Heart right ventricle (tissue), 16 donors: ENCODE results near the gene TANGO2. TPM values are rescaled to one million over a fixed set of nuclear protein-coding genes. Genes with fewer than 3 reads are reported as not detected.

Experiments
- ATAC-seq, 8 donors: fragments of 200-7000 bp; cut with Tn5 transposase; one replicate each; pipeline ENCODE4 v1.9.1; 2020; ENCODE audit warnings: mild to moderate bottlenecking in 8 of 8, moderate library complexity in 8 of 8, moderate number of reproducible peaks in 1 of 8
- DNase-seq, 2 donors: peaks; one replicate each; pipeline ENCODE4 v3.0.0-alpha.2; 2020
- H3K27ac ChIP-seq, 10 donors: fragments of 200-600 bp; sonication (generic) in 2 of 10; one replicate each; pipeline versions ENCODE4 v1.5.0 to v1.8.0; 2020 to 2022; ENCODE audit warnings: mild to moderate bottlenecking in 3 of 10
- H3K27me3 ChIP-seq, 7 donors: fragments of 200-600 bp; one replicate each; pipeline ENCODE4 v1.8.0; 2021 to 2022; ENCODE audit warnings: mild to moderate bottlenecking in 2 of 7
- H3K36me3 ChIP-seq, 9 donors: fragments of 200-600 bp; sonication (generic) in 1 of 9; one replicate each; pipeline versions ENCODE4 v1.5.0 to v1.8.0; 2020 to 2022; ENCODE audit warnings: mild to moderate bottlenecking in 2 of 9
- H3K4me1 ChIP-seq, 9 donors: fragments of 200-600 bp; sonication (generic) in 1 of 9; one replicate each; pipeline versions ENCODE4 v1.5.0 to v1.8.0; 2020 to 2022; ENCODE audit warnings: mild to moderate bottlenecking in 4 of 9
- H3K4me3 ChIP-seq, 10 donors: fragments of 200-600 bp; sonication (generic) in 2 of 10; one replicate each; pipeline versions ENCODE4 v1.5.0 to v1.8.0; 2020 to 2022; ENCODE audit warnings: mild to moderate bottlenecking in 7 of 10, moderate library complexity in 2 of 10
- H3K9me3 ChIP-seq, 11 donors: fragments of 200-600 bp in 10 of 11; sonication (generic) in 2 of 11; one replicate each; pipeline versions ENCODE4 v1.5.0 to v1.8.0; 2013 to 2022; ENCODE audit warnings: mild to moderate bottlenecking in 2 of 11, control low read depth in 1 of 11, moderate library complexity in 1 of 11
- WGBS, 2 donors: extraction: QIAGEN DNeasy Blood & Tissue Kit; methylation state at CpG; one replicate each; pipeline ENCODE4 v1.1.7; 2013; ENCODE audit warnings: inconsistent platforms in 1 of 2; 5-methylcytosine and 5-hydroxymethylcytosine counted together
- intact Hi-C, 10 donors: fragments of 100-400 bp; cut with DNase I; formaldehyde crosslinking; loops; one replicate each; pipeline versions ENCODE4 v1.11.1 to v1.14.2; 2022
- polyA plus RNA-seq, 2 donors: library from polyadenylated mRNA; stranded (reverse); fragments of 200-250 nt; gene quantifications; one replicate each; pipeline ENCODE4 v1.2.3, GENCODE V29; 2013
- total RNA-seq, 10 donors: library from RNA; stranded (reverse); fragmentation: NEBNext Ultra II Directional in 3 of 10; extraction: Animal tissue kit (Norgen Biotek cat#: 25700) in 3 of 10; gene quantifications; one replicate each; pipeline versions ENCODE4 v1.2.1 to v1.2.4, GENCODE V29; 2021 to 2023
- TF ChIP-seq, protein P1 (sequence below), 9 donors: fragments of 200-600 bp; sonication (generic) in 2 of 9; IDR thresholded peaks; one replicate each; pipeline versions ENCODE4 v1.5.0 to v1.8.0; 2021 to 2022; ENCODE audit warnings: antibody characterized with exemption in 9 of 9, mild to moderate bottlenecking in 5 of 9, moderate library complexity in 1 of 9
- donor health status: Arrhythmogenic right ventricular cardiomyopathy.
- donor health status: ischemic (EF 13 %, LVEDD 7.1; RV severe dilation, severe dysfunction).
- donor health status: healthy with polysubstance abuse.
- donor health status: DM: no; HTN: yes; CAD: no.
- donor health status: DM: no; HTN: no; CAD: no.
- donor health status: ischemic (EF 25% LVEDD 6.9; RV normal size, moderate dysfunction).
- donor health status: ischemic (EF 25% LVEDD 5.7; RV mildly dilated, moderate dysfunction).
- donor health status: healthy.
- donor health status: DM: yes; HTN: yes; CAD: no.
- donor health status: Ischemic cardiomyopathy.
- donor health status: ischemic (EF 35%, LVEDD 5.7; RV mildly dilated, moderate dysfunction).
- donor health status: nonischemic (EF 11% LVEDD 7.7; RV severe dilation, severe dysfunction).
- donor health status: DM: yes; HTN: yes; CAD: no.
- donor health status: PGD.
- donor health status: ischemic (EF 29% LVEDD 5.4; RV normal size, mild dysfunction).
- donor health status: nonischemic (EF 23%, LVEDD 6.1; RV moderate dilation, normal function).

The TANGO2 gene
- total and polyA plus RNA-seq, 12 donors, result 34.1 to 139 (median 81.0) TPM

DNA sequence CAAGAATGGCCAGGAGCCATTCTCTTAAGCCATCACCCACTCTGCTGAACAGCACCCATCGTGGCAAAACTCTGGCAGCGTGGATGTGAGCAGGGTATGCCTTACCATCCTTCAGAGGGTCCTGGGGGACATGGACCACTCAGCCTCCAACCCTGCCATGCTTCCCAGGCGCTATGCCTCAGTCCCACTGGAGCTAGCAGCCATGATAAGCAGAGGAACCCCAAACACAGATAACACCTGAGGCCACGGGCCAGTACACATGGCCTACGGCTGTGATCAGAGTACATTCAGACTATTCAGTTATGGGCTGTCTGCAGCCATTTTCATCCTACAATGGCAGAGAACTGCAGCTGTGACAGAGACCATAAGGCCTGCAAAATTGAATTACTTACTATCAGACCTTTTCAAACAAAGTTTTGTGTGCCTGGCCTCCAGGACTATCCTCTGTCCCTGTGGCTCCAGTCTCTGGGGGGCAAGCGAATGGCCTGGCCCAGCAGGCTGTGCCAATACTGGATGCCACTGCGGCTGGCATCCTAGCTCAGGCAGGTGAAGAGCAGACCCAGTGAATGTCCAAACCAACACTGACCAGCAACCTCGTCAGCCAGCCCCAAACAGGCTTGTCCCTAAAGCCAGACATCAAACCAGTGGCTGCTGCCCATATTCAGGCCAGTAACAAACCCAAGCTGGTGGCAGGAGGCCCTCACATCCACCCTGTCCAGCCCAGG lies 11.2 kb upstream of the TANGO2 start:
- ATAC-seq, result no peak

DNA sequence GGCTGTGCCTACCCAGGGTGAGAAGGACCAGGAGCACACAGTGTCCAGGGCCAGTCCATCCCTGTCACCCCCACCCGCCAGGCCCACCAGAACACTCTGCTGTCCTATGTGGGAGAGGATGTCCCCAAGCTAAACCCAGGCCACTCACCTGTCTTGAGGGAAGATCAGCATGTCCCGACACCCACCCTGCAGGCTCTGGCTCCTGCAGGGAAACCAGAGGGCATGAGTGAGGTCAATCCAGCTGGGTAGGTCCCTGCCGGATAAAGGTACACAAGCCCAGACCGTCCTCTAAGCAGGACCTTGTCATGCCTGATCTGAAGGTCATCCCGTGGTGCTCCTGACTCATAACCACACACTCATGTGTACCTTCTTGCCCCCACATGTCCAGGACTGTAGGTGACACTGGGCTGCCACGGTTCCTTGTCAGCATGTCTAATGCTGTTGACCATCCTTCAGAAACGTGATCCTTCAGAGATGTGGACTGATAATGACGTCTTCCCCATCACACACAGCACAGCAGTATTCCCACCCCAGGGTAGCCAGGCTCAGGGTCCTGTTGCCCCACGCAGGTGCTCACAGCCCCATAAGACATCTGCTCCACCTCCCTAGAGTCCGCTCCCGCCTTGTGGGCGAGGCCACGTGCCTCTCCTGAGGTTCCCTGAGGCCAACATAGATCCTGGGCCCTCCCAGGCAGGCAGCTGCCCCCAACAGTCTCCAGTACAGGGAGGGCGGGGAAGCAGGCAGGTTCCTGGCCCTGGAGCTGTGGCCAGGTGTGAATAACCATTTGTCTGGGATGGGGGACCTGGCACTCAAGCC lies 10.4 kb upstream of the TANGO2 start:
- DNase-seq (no peak), ATAC-seq (peak in 3 of 8 donors; percentile 12 to 45 (median 27))
- TF ChIP-seq, protein P1, sequence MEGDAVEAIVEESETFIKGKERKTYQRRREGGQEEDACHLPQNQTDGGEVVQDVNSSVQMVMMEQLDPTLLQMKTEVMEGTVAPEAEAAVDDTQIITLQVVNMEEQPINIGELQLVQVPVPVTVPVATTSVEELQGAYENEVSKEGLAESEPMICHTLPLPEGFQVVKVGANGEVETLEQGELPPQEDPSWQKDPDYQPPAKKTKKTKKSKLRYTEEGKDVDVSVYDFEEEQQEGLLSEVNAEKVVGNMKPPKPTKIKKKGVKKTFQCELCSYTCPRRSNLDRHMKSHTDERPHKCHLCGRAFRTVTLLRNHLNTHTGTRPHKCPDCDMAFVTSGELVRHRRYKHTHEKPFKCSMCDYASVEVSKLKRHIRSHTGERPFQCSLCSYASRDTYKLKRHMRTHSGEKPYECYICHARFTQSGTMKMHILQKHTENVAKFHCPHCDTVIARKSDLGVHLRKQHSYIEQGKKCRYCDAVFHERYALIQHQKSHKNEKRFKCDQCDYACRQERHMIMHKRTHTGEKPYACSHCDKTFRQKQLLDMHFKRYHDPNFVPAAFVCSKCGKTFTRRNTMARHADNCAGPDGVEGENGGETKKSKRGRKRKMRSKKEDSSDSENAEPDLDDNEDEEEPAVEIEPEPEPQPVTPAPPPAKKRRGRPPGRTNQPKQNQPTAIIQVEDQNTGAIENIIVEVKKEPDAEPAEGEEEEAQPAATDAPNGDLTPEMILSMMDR (IDR thresholded peaks at IDR 0.05), result no peak
- Histone ChIP-seq H3K27me3 (peaks cover 0 to 6% (median 0%) of the 10 kb centered on the region in 7 donors), H3K36me3 (no peaks in the 10 kb centered on the region), H3K4me3 (no peak overlapping the region), H3K4me1 (peaks cover 0 to 37% (median 14%) of the 10 kb centered on the region in 9 donors), H3K9me3 (no peaks in the 10 kb centered on the region), H3K27ac (peak overlapping the region in 1 of 10 donors; percentile 35)
- intact Hi-C loops, result no loop called here
- 77 to 78% methylated on average over 14 of the region's 14 CpGs for WGBS, 2 donors

More for the DNA sequence above, 11.2 kb upstream of the TANGO2 start:
- no peaks in the 10 kb centered on the region for H3K27me3 ChIP-seq
- no peak for DNase-seq
- H3K36me3 ChIP-seq, result no peaks in the 10 kb centered on the region
- H3K9me3 ChIP-seq, result peaks cover 0 to 2% (median 0%) of the 10 kb centered on the region in 11 donors
- TF ChIP-seq, protein P1 (IDR thresholded peaks at IDR 0.05), result no peak
- peaks cover 0 to 30% (median 11%) of the 10 kb centered on the region in 9 donors for H3K4me1 ChIP-seq
- no peak overlapping the region for H3K27ac ChIP-seq
- no peak overlapping the region for H3K4me3 ChIP-seq
- intact Hi-C loops, result no loop called here
- 92 to 96% methylated on average over 8 of the region's 8 CpGs for WGBS, 2 donors

DNA sequence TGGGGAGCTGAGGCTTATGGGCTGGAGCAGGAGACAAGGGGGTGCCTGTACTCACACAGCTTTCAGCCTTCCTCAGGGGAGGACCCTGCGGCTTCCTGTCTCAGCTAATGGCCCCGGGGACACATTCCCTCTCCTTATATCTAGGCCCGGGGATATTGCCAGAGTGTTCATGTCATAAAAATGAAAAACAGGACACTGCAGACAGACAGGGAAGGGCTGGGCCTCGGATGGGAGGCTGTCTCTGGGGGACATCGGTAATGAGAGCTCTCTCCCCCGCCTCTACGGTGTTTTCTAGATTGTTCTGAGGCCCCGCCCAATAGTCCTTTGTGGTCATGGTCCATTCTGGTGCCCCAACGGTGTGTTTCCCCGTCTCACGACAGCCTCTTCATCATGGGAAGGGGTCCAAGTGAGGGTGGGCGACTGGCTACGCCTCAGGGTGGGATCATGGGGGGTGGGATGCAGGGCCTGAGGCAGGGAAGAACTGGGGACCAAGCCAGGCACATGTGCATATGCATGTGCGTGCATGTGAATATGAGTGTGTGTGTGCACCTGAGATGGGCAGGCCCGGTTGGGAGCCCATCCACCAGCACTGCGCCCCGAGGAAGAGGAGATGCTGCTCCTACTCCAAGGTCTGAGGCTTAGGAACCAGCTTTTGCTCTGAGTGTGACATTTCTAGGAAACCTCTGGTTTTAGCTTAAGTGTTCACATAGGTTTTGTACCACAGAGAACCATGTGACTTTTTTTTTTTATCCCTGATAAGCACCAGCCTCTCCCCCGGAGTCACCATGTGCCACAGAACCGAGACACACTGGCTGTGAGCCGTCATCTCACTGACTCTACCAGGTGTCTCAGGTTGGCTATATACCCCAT lies 9.6 kb upstream of the TANGO2 start:
- DNase-seq, result no peak

More for the DNA sequence above, 9.6 kb upstream of the TANGO2 start:
- WGBS, 2 donors, result 68 to 76% methylated on average over 20 of the region's 20 CpGs
- no peaks in the 10 kb centered on the region for H3K9me3 ChIP-seq
- peak overlapping the region in 1 of 10 donors; percentile 35 for H3K27ac ChIP-seq
- peaks cover 0 to 14% (median 0%) of the 10 kb centered on the region in 7 donors for H3K27me3 ChIP-seq
- H3K4me3 ChIP-seq, result no peak overlapping the region
- intact Hi-C loops, result no loop called here
- no peak for ATAC-seq
- peaks cover 0 to 45% (median 22%) of the 10 kb centered on the region in 9 donors for H3K4me1 ChIP-seq
- no peaks in the 10 kb centered on the region for H3K36me3 ChIP-seq
- TF ChIP-seq, protein P1 (IDR thresholded peaks at IDR 0.05), result no peak
